Measurements from ENCODE around the gene HHATL. TPM values are rescaled to one million over a fixed set of nuclear protein-coding genes. Genes with fewer than 3 reads are reported as not detected.

The HHATL gene
- total and polyA plus RNA-seq, 4 donors: 0.17 TPM; not detected in 3

DNA sequence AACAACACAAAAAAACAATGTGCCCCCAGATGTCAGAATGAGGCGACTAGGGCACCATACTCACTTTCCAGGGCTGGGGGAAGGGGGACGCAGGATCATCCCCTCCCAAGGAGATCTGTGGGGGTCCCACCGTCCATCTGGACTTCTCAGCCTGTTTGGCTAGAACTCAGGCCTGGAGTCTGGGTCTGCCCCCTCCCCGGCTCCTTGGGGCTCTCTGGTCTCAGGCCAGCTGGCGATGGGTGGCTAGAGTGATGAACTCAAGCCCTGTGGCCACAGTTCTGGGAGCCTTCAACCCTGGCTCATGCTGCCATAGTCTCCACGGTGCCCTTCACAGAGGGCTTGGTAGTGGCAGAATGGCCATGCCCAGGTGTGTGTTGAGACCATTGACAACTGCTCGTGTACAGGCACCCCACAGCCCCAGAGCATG, 35.5 kb downstream of the HHATL start:
- WGBS: 80% methylated on average over 7 of the region's 7 CpGs

DNA sequence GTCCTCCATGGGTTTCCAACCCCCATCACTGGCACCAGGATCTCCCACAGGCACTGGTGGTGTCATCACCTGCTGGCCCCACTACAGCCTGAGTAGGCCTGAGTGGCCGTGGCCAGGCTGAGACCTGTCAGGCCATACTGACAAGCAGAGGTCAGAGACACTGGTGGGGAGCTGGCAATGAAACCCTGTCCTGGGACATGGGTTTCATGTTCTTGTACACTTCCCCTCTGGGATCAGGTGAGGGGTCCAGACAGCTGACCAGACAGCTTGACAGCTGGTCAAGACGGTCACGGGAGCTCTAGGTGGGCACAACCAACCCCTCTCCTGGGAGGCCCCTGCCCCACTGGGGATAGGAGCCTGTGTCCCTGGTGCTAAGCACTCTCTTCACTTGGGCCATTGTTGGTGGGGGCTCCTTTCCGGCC, 36.0 kb downstream of the HHATL start:
- no peaks in the 10 kb centered on the region for H3K36me3 ChIP-seq (ENCODE audit: control insufficient read depth in 4 of 4, insufficient read depth in 3 of 4, low read depth in 1 of 4, low read length in 3 of 4)
- TF ChIP-seq SP1 (IDR thresholded peaks at IDR 0.05): no peak
- no peak for TF ChIP-seq EGR1 (IDR thresholded peaks at IDR 0.05; ENCODE audit: low read depth in 2 of 2)
- no peak for TF ChIP-seq MAX (IDR thresholded peaks at IDR 0.05)
- TF ChIP-seq RAD21 (IDR thresholded peaks at IDR 0.05): no peak
- no peak for TF ChIP-seq FOXA1 (IDR thresholded peaks at IDR 0.05)
- TF ChIP-seq HNF4G (IDR thresholded peaks at IDR 0.05): no peak
- no peak for TF ChIP-seq JUND (IDR thresholded peaks at IDR 0.05)
- TF ChIP-seq HNF4A (conservative IDR thresholded peaks at IDR 0.05): no peak
- TF ChIP-seq, protein P1, sequence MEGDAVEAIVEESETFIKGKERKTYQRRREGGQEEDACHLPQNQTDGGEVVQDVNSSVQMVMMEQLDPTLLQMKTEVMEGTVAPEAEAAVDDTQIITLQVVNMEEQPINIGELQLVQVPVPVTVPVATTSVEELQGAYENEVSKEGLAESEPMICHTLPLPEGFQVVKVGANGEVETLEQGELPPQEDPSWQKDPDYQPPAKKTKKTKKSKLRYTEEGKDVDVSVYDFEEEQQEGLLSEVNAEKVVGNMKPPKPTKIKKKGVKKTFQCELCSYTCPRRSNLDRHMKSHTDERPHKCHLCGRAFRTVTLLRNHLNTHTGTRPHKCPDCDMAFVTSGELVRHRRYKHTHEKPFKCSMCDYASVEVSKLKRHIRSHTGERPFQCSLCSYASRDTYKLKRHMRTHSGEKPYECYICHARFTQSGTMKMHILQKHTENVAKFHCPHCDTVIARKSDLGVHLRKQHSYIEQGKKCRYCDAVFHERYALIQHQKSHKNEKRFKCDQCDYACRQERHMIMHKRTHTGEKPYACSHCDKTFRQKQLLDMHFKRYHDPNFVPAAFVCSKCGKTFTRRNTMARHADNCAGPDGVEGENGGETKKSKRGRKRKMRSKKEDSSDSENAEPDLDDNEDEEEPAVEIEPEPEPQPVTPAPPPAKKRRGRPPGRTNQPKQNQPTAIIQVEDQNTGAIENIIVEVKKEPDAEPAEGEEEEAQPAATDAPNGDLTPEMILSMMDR (IDR thresholded peaks at IDR 0.05; ENCODE audit: low read depth, low read length, missing input control): no peak
- no peak for TF ChIP-seq FOXA2 (IDR thresholded peaks at IDR 0.05)
- TF ChIP-seq YY1 (IDR thresholded peaks at IDR 0.05): no peak
- TF ChIP-seq, protein P2, sequence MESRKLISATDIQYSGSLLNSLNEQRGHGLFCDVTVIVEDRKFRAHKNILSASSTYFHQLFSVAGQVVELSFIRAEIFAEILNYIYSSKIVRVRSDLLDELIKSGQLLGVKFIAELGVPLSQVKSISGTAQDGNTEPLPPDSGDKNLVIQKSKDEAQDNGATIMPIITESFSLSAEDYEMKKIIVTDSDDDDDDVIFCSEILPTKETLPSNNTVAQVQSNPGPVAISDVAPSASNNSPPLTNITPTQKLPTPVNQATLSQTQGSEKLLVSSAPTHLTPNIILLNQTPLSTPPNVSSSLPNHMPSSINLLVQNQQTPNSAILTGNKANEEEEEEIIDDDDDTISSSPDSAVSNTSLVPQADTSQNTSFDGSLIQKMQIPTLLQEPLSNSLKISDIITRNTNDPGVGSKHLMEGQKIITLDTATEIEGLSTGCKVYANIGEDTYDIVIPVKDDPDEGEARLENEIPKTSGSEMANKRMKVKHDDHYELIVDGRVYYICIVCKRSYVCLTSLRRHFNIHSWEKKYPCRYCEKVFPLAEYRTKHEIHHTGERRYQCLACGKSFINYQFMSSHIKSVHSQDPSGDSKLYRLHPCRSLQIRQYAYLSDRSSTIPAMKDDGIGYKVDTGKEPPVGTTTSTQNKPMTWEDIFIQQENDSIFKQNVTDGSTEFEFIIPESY (IDR thresholded peaks at IDR 0.05): no peak
- TF ChIP-seq RXRA (IDR thresholded peaks at IDR 0.05): no peak
- TF ChIP-seq, protein P3, sequence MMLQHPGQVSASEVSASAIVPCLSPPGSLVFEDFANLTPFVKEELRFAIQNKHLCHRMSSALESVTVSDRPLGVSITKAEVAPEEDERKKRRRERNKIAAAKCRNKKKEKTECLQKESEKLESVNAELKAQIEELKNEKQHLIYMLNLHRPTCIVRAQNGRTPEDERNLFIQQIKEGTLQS (IDR thresholded peaks at IDR 0.05): no peak
- no peak for TF ChIP-seq NR2F2 (IDR thresholded peaks at IDR 0.05)
- no peak for TF ChIP-seq TAF1 (conservative IDR thresholded peaks at IDR 0.05)
- no peak for TF ChIP-seq GABPA (IDR thresholded peaks at IDR 0.05 in 1 of 2, conservative IDR thresholded peaks at IDR 0.05 in 1 of 2)
- WGBS: 83% methylated on average over 4 of the region's 4 CpGs
- no peaks in the 10 kb centered on the region for H3K27me3 ChIP-seq (ENCODE audit: control insufficient read depth in 4 of 4, insufficient read depth in 4 of 4, low read length in 3 of 4)
- no peaks in the 10 kb centered on the region for H3K4me1 ChIP-seq (ENCODE audit: control insufficient read depth in 4 of 4, insufficient read depth in 4 of 4, low read length in 3 of 4)
- no peak overlapping the region for H3K9ac ChIP-seq (ENCODE audit: low read depth in 1 of 2, low read length in 2 of 2)
- no peak for DNase-seq (ENCODE audit: low spot score)
- H3K27ac ChIP-seq (ENCODE audit: low read depth in 1 of 2, low read length in 2 of 2): no peak overlapping the region
- no peak overlapping the region for H3K4me3 ChIP-seq (ENCODE audit: low read depth in 1 of 3, low read length in 3 of 3)
- H3K9me3 ChIP-seq (ENCODE audit: control insufficient read depth in 4 of 4, low read length in 3 of 4): peaks cover 0 to 3% (median 0%) of the 10 kb centered on the region in 4 donors

More for the DNA sequence above, 35.5 kb downstream of the HHATL start:
- Histone ChIP-seq H3K9ac (ENCODE audit: low read depth in 1 of 2, low read length in 2 of 2) (no peak overlapping the region), H3K27me3 (ENCODE audit: control insufficient read depth in 4 of 4, insufficient read depth in 4 of 4, low read length in 3 of 4) (no peaks in the 10 kb centered on the region), H3K9me3 (ENCODE audit: control insufficient read depth in 4 of 4, low read length in 3 of 4) (peaks cover 0 to 3% (median 0%) of the 10 kb centered on the region in 4 donors), H3K4me3 (ENCODE audit: low read depth in 1 of 3, low read length in 3 of 3) (no peak overlapping the region), H3K4me1 (ENCODE audit: control insufficient read depth in 4 of 4, insufficient read depth in 4 of 4, low read length in 3 of 4) (no peaks in the 10 kb centered on the region), H3K36me3 (ENCODE audit: control insufficient read depth in 4 of 4, insufficient read depth in 3 of 4, low read depth in 1 of 4, low read length in 3 of 4) (no peaks in the 10 kb centered on the region), H3K27ac (ENCODE audit: low read depth in 1 of 2, low read length in 2 of 2) (no peak overlapping the region)
- DNase-seq (ENCODE audit: low spot score): no peak
- TF ChIP-seq SP1 (IDR thresholded peaks at IDR 0.05) (no peak), JUND (IDR thresholded peaks at IDR 0.05) (no peak), NR2F2 (IDR thresholded peaks at IDR 0.05) (no peak)

All from liver (tissue), 9 donors.